ENCODE results near the gene SDK1.
"Not testable (repeated sequence)": the region's sequence is repeated elsewhere in the genome, so short reads cannot be mapped to it uniquely, and the experiment has no call there.

SDK1 gene

GRCh38 chr7:3696113-3696512, 395.1 kb downstream of the SDK1 start:
- TF ChIP-seq CTCF (IDR thresholded peaks at IDR 0.05): no peak
- H3K4me3 ChIP-seq: no peak overlapping the region
- H3K27ac ChIP-seq: no peak overlapping the region
- DNase-seq (ENCODE audit: low spot score): no peak

DNA sequence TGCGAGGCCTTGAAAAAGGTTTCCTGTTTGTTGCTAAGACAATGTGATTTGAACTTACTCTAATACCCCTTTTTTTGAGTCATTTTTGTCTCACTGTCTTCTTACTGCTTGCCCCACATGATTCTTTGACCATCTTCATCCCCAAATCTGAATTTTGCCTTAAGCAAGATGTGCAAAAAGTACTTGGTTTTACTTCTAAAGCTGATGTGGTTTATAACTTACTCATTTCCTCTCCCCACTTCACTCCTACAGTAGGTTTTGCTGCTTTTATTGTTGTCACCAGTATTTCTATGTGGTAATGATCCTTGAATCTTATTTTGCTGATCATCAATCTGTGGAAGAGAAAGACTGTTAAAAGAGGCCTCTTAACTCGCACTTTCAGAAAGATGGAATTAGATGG, 396.4 kb downstream of the SDK1 start:
- Histone ChIP-seq H3K27ac (no peak overlapping the region), H3K4me3 (no peak overlapping the region)
- DNase-seq (ENCODE audit: low spot score): no peak
- no peak for TF ChIP-seq CTCF (IDR thresholded peaks at IDR 0.05)

DNA sequence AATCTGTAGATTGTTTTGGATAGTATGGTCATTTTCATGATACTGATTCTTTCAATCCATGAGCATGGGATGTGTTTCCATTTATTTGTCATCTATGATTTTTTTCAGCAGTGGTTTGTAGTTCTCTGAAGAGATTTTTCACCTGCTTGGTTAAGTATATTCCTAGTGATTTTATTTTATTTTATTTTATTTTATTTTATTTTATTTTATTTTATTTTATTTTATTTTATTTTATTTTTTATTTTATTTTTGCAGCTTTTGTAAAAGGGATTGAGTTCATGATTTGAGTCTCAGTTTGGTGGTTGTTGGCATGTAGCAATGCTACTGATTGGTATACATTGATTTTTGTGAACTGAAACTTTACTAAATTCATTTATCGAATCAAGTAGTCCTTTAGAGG, 404.2 kb downstream of the SDK1 start:
- DNase-seq (ENCODE audit: low spot score): no peak
- no peak overlapping the region for H3K27ac ChIP-seq
- no peak for TF ChIP-seq CTCF (IDR thresholded peaks at IDR 0.05)

DNA sequence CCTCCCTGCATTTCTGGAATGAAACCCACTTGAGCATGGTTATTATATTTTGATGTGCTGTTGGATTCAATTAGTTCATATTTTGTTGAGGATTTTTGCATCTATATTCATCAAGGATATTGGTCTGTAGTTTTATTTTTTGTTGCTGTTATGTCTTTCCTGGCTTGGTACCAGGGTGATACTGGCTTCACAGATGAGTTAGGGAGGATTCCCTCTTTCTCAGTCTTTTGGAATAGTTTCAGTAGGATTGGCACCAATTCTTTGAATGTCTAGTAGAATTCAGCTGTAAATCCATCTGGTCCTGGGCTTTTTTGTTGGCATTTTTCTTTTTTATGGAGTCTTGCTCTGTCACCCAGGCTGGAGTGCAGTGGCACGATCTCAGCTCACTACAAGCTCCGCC, 405.0 kb downstream of the SDK1 start:
- H3K27ac ChIP-seq; DNase-seq (ENCODE audit: low spot score); H3K4me3 ChIP-seq: not testable (repeated sequence)

More for the DNA sequence above, 404.2 kb downstream of the SDK1 start:
- H3K4me3 ChIP-seq: no peak overlapping the region

DNA sequence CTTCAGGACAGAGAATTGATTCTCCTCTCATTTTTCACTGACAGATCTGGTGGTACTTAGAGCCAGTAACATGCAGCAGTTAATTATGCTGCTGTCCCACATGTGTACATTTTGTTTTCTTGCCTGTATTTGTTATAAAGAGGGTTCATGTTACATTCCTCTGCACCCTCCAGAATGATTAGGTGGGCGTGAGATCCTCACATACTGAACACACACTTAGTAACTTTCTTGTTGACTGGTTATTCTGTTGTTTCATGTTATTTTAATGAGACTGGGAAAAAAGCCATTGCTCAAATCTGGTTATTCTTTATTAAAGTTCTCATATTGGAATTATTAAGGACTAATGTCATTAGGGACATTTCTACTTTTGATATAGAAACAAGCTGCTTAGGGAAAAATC, 409.1 kb downstream of the SDK1 start:
- no peak overlapping the region for H3K4me3 ChIP-seq
- DNase-seq (ENCODE audit: low spot score): no peak
- TF ChIP-seq CTCF (IDR thresholded peaks at IDR 0.05): no peak
- H3K27ac ChIP-seq: no peak overlapping the region

DNA sequence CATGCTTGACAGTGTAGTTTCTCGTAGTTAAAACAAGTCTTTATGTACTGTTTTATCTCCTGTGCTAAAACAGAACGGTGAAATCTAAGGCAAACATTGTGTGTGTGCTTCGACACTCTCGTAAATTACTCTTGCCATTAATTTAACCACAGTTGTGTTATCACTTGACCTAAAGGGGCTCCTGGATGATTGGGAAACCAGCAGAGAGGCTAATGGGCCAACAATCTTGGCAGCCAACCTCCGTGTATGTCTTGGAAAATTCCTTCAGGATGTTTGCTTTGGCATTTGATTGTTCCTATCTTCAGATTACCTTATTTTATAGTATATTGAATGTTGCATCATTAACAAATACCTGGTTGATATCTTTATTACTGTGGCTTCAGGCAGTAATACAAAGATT, 409.5 kb downstream of the SDK1 start:
- no peak for DNase-seq (ENCODE audit: low spot score)
- TF ChIP-seq CTCF (IDR thresholded peaks at IDR 0.05): no peak
- H3K4me3 ChIP-seq: no peak overlapping the region
- H3K27ac ChIP-seq: no peak overlapping the region

- DNase-seq (ENCODE audit: low spot score): no peak
- H3K27ac ChIP-seq: no peak overlapping the region
- no peak for TF ChIP-seq CTCF (IDR thresholded peaks at IDR 0.05)
Measured at GRCh38 chr7:3712841-3713240, 411.8 kb downstream of the SDK1 start.

GRCh38 chr7:3721422-3721821, 420.4 kb downstream of the SDK1 start:
- no peak for TF ChIP-seq CTCF (IDR thresholded peaks at IDR 0.05)
- DNase-seq (ENCODE audit: low spot score): no peak
- H3K4me3 ChIP-seq: no peak overlapping the region
- H3K27ac ChIP-seq: no peak overlapping the region

More at GRCh38 chr7:3712841-3713240, 411.8 kb downstream of the SDK1 start:
- no peak overlapping the region for H3K4me3 ChIP-seq
